Adrenal gland (tissue), 5 donors: Measurements from ENCODE around the gene ALDH3B2.
"Not testable (repeated sequence)": the region's sequence is repeated elsewhere in the genome, so short reads cannot be mapped to it uniquely, and the experiment has no call there.

Source experiments
- POLR2A ChIP-seq, 2 donors: fragments of 450-650 bp; IDR thresholded peaks; one replicate each; pipeline ENCODE4 v1.6.1; 2017; ENCODE audit warnings: antibody characterized with exemption in 2 of 2, mild to moderate bottlenecking in 2 of 2, moderate library complexity in 1 of 2
- TF ChIP-seq, protein P1 (sequence below), 6 experiments: fragments of 450-650 bp in 4 of 6; fragments of 200-600 bp in 2 of 6; sonication (generic) in 1 of 6; IDR thresholded peaks; 1 replicate in 5 of 6; 2 replicates in 1 of 6; pipeline versions ENCODE4 v1.5.1 to v1.8.0; 2016 to 2021; ENCODE audit warnings: antibody characterized with exemption in 6 of 6, mild to moderate bottlenecking in 2 of 6, moderate library complexity in 1 of 6
- donor health status: DM: no; HTN: no; CAD: no.

DNA sequence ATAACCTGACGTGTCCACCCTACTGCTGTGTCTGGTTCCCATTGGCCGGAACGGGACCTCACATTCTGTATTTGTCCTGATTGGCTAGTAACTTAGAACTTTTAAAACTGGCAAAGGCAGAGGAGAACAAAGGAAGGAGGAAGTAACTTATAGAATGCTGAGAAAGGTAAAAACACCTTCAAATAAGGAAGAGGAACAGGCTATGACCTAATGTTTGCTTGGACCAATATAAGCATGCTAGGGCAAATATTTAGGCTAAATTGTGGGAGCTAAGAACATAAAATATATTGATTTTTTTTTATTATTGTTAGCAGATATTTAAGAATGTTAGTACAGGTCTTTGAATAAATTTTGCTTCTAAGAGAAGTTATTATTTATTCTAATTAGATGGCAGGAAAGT is 37.0 kb downstream of the ALDH3B2 start:
- TF ChIP-seq, protein P1, sequence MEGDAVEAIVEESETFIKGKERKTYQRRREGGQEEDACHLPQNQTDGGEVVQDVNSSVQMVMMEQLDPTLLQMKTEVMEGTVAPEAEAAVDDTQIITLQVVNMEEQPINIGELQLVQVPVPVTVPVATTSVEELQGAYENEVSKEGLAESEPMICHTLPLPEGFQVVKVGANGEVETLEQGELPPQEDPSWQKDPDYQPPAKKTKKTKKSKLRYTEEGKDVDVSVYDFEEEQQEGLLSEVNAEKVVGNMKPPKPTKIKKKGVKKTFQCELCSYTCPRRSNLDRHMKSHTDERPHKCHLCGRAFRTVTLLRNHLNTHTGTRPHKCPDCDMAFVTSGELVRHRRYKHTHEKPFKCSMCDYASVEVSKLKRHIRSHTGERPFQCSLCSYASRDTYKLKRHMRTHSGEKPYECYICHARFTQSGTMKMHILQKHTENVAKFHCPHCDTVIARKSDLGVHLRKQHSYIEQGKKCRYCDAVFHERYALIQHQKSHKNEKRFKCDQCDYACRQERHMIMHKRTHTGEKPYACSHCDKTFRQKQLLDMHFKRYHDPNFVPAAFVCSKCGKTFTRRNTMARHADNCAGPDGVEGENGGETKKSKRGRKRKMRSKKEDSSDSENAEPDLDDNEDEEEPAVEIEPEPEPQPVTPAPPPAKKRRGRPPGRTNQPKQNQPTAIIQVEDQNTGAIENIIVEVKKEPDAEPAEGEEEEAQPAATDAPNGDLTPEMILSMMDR (IDR thresholded peaks at IDR 0.05): not testable (repeated sequence)
- not testable (repeated sequence) for TF ChIP-seq POLR2A (IDR thresholded peaks at IDR 0.05)
